GM12878 (cell line): ENCODE measurements around the gene IRAK2. TPM values are rescaled to one million over a fixed set of nuclear protein-coding genes. Genes with fewer than 3 reads are reported as not detected.
A peak's percentile ranks its signal among the peaks of the same experiment; 100 is the strongest.

Source experiments
- ATAC-seq: fragments of 200-7000 bp; cut with Tn5 transposase; 3 replicates; pipeline ENCODE4 v1.9.1; 2020; ENCODE audit warnings: mild to moderate bottlenecking, moderate library complexity
- BruUV-seq: library from RNA; stranded (reverse); fragments of 400-500 nt; replicated peaks from 2 replicates; lab custom pipeline; 2021; lab: Mats Ljungman, UMichigan
- CTCF ChIA-PET: fragments of 300-600 bp; sonication (Branson Sonifier 250); formaldehyde crosslinking; extraction: SDS; loops from one replicate; lab custom pipeline; 2021; ENCODE audit warnings: inconsistent platforms; lab: Yijun Ruan, JAX
- POLR2A ChIA-PET: fragments of 350-600 bp; formaldehyde crosslinking; extraction: SDS; loops from one replicate; lab custom pipeline; 2021; ENCODE audit warnings: inconsistent platforms; lab: Charles Lee
- RAD21 ChIA-PET: fragments of 300-600 bp; sonication (Branson Sonifier 250); formaldehyde crosslinking; loops from one replicate; lab custom pipeline; 2023; ENCODE audit warnings: antibody characterized with exemption; ENCODE audit not compliant: unreplicated experiment; lab: Charles Lee
- SMC1A ChIA-PET: fragments of 300-600 bp; sonication (Branson Sonifier 250); formaldehyde crosslinking; loops from one replicate; lab custom pipeline; 2023; ENCODE audit not compliant: unreplicated experiment, uncharacterized antibody; lab: Charles Lee
- DNase-seq: peaks from one replicate; pipeline ENCODE4 v3.0.0-alpha.2; 2011; ENCODE audit warnings: low read depth, low spot score
- FAIRE-seq: peaks from 3 replicates; lab custom pipeline; 2011; peaks lifted over from hg19 to GRCh38; lab: Jason Lieb, UNC
- H2AFZ ChIP-seq: 2 replicates; pipeline ENCODE4 v1.6.0; 2011; ENCODE audit warnings: low read depth, low read length, control low read depth; ENCODE audit not compliant: control insufficient read depth
- H3K27ac ChIP-seq: 2 replicates; pipeline ENCODE4 v1.5.1; 2011; ENCODE audit warnings: control low read depth; ENCODE audit not compliant: control insufficient read depth, insufficient read depth
- H3K27me3 ChIP-seq, 2 experiments: replicated peaks in 1 of 2; 2 replicates each; pipeline versions ENCODE4 v1.6.0 to v1.6.1; 2011; ENCODE audit warnings: low read length in 1 of 2; ENCODE audit not compliant: control insufficient read depth in 2 of 2, insufficient read depth in 2 of 2
- H3K36me3 ChIP-seq, 2 experiments: 2 replicates each; pipeline ENCODE4 v1.5.1; 2011; ENCODE audit warnings: low read length in 1 of 2; ENCODE audit not compliant: control insufficient read depth in 2 of 2, insufficient read depth in 2 of 2
- H3K4me1 ChIP-seq: 2 replicates; pipeline ENCODE4 v1.6.1; 2011; ENCODE audit warnings: mild to moderate bottlenecking, low read length, moderate library complexity, mixed read lengths; ENCODE audit not compliant: control insufficient read depth, insufficient read depth
- H3K4me2 ChIP-seq: 2 replicates; pipeline ENCODE4 v1.6.0; 2011; ENCODE audit warnings: control low read depth; ENCODE audit not compliant: control insufficient read depth, insufficient read depth
- H3K4me3 ChIP-seq: fragments of 200-600 bp; sonication (generic); 2 replicates; pipeline ENCODE4 v1.5.1; 2016
- H3K79me2 ChIP-seq: 2 replicates; pipeline ENCODE4 v1.6.0; 2011; ENCODE audit warnings: low read length; ENCODE audit not compliant: control insufficient read depth, insufficient read depth
- H3K9ac ChIP-seq: 2 replicates; pipeline ENCODE4 v1.8.0; 2011; ENCODE audit warnings: low read length, control low read depth, mixed read lengths; ENCODE audit not compliant: control insufficient read depth, insufficient read depth
- H3K9me3 ChIP-seq: replicated peaks from 3 replicates; pipeline ENCODE4 v1.5.1; 2011; ENCODE audit warnings: mild to moderate bottlenecking, low read length; ENCODE audit not compliant: control insufficient read depth, insufficient read depth
- H4K20me1 ChIP-seq: 2 replicates; pipeline ENCODE4 v1.6.0; 2011; ENCODE audit not compliant: control insufficient read depth, insufficient read depth
- IKZF2 ChIP-seq, 2 experiments: fragments of 450-650 bp; IDR thresholded peaks; 2 replicates each; pipeline ENCODE4 v1.6.1; 2017; ENCODE audit warnings: mild to moderate bottlenecking in 2 of 2, moderate library complexity in 2 of 2
- KAT2A ChIP-seq: conservative IDR thresholded peaks from 2 replicates; pipeline ENCODE4 v1.6.1; 2011; ENCODE audit warnings: low read depth, low read length; ENCODE audit not compliant: control insufficient read depth
- MEF2A ChIP-seq: IDR thresholded peaks from 2 replicates; pipeline ENCODE4 v1.6.1; 2011; ENCODE audit warnings: low read depth, mild to moderate bottlenecking, low read length, moderate library complexity; ENCODE audit not compliant: insufficient read depth
- MEF2B ChIP-seq: fragments of 450-650 bp; IDR thresholded peaks from 2 replicates; pipeline ENCODE4 v1.6.1; 2018; ENCODE audit warnings: mild to moderate bottlenecking, moderate library complexity; ENCODE audit not compliant: partially characterized antibody, poor library complexity, severe bottlenecking
- MTA3 ChIP-seq: IDR thresholded peaks from 2 replicates; pipeline ENCODE4 v1.6.1; 2012; ENCODE audit warnings: low read length, inconsistent platforms, borderline replicate concordance
- RCOR1 ChIP-seq: conservative IDR thresholded peaks from 2 replicates; pipeline ENCODE4 v1.6.1; 2012; ENCODE audit warnings: low read depth, low read length, improper control_type of control experiment
- SIX5 ChIP-seq: IDR thresholded peaks from 2 replicates; pipeline ENCODE4 v1.6.1; 2011; ENCODE audit warnings: mild to moderate bottlenecking, low read depth, low read length, moderate library complexity; ENCODE audit not compliant: severe bottlenecking
- WGBS: methylation state at CpG from one replicate; pipeline ENCODE4 v1.1.6; 2016; ENCODE audit warnings: low lambda C conversion rate; ENCODE audit not compliant: insufficient replicate concordance, insufficient coverage; ENCODE audit errors: missing lambda C conversion rate; 5-methylcytosine and 5-hydroxymethylcytosine counted together
- in situ Hi-C: fragments of 300-500 bp; cut with MboI; formaldehyde crosslinking; loops from 9 replicates; pipeline ENCODE4 v1.14.3; 2018; ENCODE audit warnings: mixed read lengths
- intact Hi-C: fragments of 100-400 bp; cut with micrococcal nuclease; formaldehyde crosslinking; loops from one replicate; pipeline ENCODE4 v1.14.2; 2022; ENCODE audit not compliant: unreplicated experiment
- polyA plus RNA-seq, 11 experiments: library from polyadenylated mRNA; depleted of rRNA in 4 of 11; unstranded in 6 of 11; stranded (reverse) in 5 of 11; fragments of >200 nt; fragmentation: Nextera tagmentation in 4 of 11; fragmentation: Illumina TruSeq in 1 of 11; extraction: Ambion mirVana in 4 of 11; extraction: Trizol in 1 of 11; gene quantifications; 1 replicate in 1 of 11; 2 replicates in 10 of 11; pipeline versions ENCODE4 v1.2.1 to v1.2.3, GENCODE V29; 2011 to 2016; ENCODE audit warnings: inconsistent platforms in 2 of 11, missing spikeins in 2 of 11, low read depth in 1 of 11
- total RNA-seq, 4 experiments: library from RNA; depleted of rRNA in 3 of 4; stranded (reverse); fragments of >200 nt in 3 of 4; fragmentation: Illumina TruSeq in 1 of 4; extraction: Trizol in 1 of 4; gene quantifications; 2 replicates each; pipeline versions ENCODE4 v1.2.1 to v1.2.3, GENCODE V29; 2013 to 2021
- TF ChIP-seq, protein P1 (sequence below): fragments of 450-650 bp; IDR thresholded peaks from 2 replicates; pipeline ENCODE4 v1.6.1; 2016; ENCODE audit warnings: mild to moderate bottlenecking
- TF ChIP-seq, protein P2 (sequence below): IDR thresholded peaks from 2 replicates; pipeline ENCODE4 v1.6.1; 2012; ENCODE audit warnings: low read depth, low read length, improper control_type of control experiment
- TF ChIP-seq, protein P3 (sequence below): fragments of 450-650 bp; IDR thresholded peaks from 2 replicates; pipeline ENCODE4 v1.6.1; 2017; ENCODE audit warnings: borderline replicate concordance

IRAK2 gene
- total and polyA plus RNA-seq, 10 of the 15 experiments (the other 5 are each of a cell fraction or from before 2014, with no cell fraction given): 0.48 to 5.7 (median 4.5) TPM

DNA sequence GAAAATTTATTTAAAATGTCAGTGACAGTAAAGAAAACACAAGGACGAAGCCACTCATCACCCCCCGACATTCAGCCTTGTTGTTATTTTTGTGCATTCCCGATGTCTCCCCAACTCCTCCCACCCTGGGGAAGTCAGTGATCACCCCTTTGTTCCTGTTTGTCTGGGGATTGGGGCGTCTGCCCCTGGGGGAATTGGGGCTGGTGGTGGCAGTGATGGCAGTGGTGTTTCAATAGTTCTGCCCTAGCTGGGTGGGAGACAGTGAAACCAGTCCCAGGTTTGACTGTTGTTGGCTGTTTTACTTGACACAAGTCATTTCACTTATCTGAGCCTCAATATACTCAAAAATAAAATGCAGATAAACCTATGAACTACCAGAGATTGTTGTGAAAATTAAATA is 33.5 kb downstream of the IRAK2 start:
- DNase-seq (no peak), ATAC-seq (peak; percentile 9), FAIRE-seq (no peak)
- H3K4me3 ChIP-seq: no peak overlapping the region
- H3K79me2 ChIP-seq: peaks cover 4% of the 10 kb centered on the region
- ChIA-PET RAD21 (interaction anchor here (0.9 to 5.1 kb wide), 3 partner anchors 15 to 25 kb away, joined by 3 to 37 read pairs (median 4); no protein-coding TSS in a partner anchor), CTCF (interaction anchor here (1.5 kb wide), 1 partner anchor 14 kb away, joined by 5 read pairs; no protein-coding TSS in a partner anchor), SMC1A (interaction anchor here (0.8 to 12.4 kb wide), 3 partner anchors 12 to 28 kb away, joined by 3 to 165 read pairs (median 4); no protein-coding TSS in a partner anchor), POLR2A (interaction anchor here (0.6 to 2.5 kb wide), 4 partner anchors 12 to 56 kb away, joined by 4 to 14 read pairs (median 8); partner anchors contain the start of gene VHL)
- peaks cover 56% of the 10 kb centered on the region for H3K4me1 ChIP-seq
- intact Hi-C loops: loop anchor here (2.0 kb wide), 1 partner anchor 31 kb away; no protein-coding TSS in a partner anchor
- H3K4me2 ChIP-seq: peak overlapping the region; percentile 42; the same call in 1 of the 2 replicates
- no peaks in the 10 kb centered on the region for H3K9me3 ChIP-seq
- H3K27me3 ChIP-seq: no peaks in the 10 kb centered on the region
- no TSS peak for BruUV-seq
- no peaks in the 10 kb centered on the region for H3K36me3 ChIP-seq
- in situ Hi-C loops: no loop called here
- peak overlapping the region; percentile 62 for H3K27ac ChIP-seq
- H2AFZ ChIP-seq: peak overlapping the region; percentile 21; the same call in 1 of the 2 replicates
- 0% methylated on average over 4 of the region's 4 CpGs for WGBS
- H4K20me1 ChIP-seq: no peaks in the 10 kb centered on the region
- peak overlapping the region; percentile 42 for H3K9ac ChIP-seq
- TF ChIP-seq, protein P1, sequence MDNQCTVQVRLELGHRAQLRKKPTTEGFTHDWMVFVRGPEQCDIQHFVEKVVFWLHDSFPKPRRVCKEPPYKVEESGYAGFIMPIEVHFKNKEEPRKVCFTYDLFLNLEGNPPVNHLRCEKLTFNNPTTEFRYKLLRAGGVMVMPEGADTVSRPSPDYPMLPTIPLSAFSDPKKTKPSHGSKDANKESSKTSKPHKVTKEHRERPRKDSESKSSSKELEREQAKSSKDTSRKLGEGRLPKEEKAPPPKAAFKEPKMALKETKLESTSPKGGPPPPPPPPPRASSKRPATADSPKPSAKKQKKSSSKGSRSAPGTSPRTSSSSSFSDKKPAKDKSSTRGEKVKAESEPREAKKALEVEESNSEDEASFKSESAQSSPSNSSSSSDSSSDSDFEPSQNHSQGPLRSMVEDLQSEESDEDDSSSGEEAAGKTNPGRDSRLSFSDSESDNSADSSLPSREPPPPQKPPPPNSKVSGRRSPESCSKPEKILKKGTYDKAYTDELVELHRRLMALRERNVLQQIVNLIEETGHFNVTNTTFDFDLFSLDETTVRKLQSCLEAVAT: no peak
- TF ChIP-seq RCOR1: no peak
- TF ChIP-seq KAT2A: no peak
- TF ChIP-seq, protein P2, sequence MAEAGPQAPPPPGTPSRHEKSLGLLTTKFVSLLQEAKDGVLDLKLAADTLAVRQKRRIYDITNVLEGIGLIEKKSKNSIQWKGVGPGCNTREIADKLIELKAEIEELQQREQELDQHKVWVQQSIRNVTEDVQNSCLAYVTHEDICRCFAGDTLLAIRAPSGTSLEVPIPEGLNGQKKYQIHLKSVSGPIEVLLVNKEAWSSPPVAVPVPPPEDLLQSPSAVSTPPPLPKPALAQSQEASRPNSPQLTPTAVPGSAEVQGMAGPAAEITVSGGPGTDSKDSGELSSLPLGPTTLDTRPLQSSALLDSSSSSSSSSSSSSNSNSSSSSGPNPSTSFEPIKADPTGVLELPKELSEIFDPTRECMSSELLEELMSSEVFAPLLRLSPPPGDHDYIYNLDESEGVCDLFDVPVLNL: no peak
- TF ChIP-seq SIX5: no peak
- TF ChIP-seq MEF2B: peak; percentile 76
- TF ChIP-seq, protein P3, sequence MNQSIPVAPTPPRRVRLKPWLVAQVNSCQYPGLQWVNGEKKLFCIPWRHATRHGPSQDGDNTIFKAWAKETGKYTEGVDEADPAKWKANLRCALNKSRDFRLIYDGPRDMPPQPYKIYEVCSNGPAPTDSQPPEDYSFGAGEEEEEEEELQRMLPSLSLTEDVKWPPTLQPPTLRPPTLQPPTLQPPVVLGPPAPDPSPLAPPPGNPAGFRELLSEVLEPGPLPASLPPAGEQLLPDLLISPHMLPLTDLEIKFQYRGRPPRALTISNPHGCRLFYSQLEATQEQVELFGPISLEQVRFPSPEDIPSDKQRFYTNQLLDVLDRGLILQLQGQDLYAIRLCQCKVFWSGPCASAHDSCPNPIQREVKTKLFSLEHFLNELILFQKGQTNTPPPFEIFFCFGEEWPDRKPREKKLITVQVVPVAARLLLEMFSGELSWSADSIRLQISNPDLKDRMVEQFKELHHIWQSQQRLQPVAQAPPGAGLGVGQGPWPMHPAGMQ: no peak
- no peak for TF ChIP-seq MEF2A
- TF ChIP-seq IKZF2 (IDR thresholded peaks at IDR 0.05): peak in 1 of 2 experiments; percentile 8; a peak in 1 of 4 replicates
- TF ChIP-seq MTA3: no peak
